Choroid plexus epithelial cell (primary cell): ENCODE data around the gene CLCN5.

Experiments used
- DNase-seq: peaks from one replicate; pipeline ENCODE4 v3.0.0-alpha.2; 2010; ENCODE audit warnings: low read depth
- H3K4me3 ChIP-seq: 2 replicates; pipeline ENCODE4 v1.5.1; 2011; ENCODE audit warnings: low read depth, mild to moderate bottlenecking, control low read depth, low read length, moderate library complexity
- TF ChIP-seq, protein P1 (sequence below): conservative IDR thresholded peaks from 2 replicates; pipeline ENCODE4 v1.5.1; 2011; ENCODE audit warnings: low read depth, mild to moderate bottlenecking, control low read depth, inconsistent platforms, low read length, moderate library complexity

The CLCN5 gene

DNA sequence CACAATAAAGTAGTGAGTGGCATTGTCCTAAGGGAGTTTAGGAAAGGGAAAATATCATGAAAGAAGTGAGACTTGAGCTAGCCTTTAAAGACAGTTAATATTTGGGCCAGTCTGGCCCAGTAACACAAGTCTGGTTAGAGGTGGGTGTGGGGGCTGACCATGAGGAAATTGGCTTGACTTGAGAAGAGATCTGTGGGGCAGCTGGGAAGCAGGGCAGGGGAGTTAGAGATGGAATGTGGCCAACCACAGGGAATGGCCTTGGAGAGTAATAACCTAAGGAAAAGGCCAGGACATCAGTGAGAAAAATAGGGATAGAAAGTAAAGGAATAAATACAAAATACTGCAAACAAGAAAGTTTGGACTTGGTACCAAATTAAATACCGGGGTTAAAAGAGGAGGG, 71.3 kb downstream of the CLCN5 start:
- TF ChIP-seq, protein P1, sequence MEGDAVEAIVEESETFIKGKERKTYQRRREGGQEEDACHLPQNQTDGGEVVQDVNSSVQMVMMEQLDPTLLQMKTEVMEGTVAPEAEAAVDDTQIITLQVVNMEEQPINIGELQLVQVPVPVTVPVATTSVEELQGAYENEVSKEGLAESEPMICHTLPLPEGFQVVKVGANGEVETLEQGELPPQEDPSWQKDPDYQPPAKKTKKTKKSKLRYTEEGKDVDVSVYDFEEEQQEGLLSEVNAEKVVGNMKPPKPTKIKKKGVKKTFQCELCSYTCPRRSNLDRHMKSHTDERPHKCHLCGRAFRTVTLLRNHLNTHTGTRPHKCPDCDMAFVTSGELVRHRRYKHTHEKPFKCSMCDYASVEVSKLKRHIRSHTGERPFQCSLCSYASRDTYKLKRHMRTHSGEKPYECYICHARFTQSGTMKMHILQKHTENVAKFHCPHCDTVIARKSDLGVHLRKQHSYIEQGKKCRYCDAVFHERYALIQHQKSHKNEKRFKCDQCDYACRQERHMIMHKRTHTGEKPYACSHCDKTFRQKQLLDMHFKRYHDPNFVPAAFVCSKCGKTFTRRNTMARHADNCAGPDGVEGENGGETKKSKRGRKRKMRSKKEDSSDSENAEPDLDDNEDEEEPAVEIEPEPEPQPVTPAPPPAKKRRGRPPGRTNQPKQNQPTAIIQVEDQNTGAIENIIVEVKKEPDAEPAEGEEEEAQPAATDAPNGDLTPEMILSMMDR: no peak
- H3K4me3 ChIP-seq: no peak overlapping the region
- DNase-seq: no peak

DNA sequence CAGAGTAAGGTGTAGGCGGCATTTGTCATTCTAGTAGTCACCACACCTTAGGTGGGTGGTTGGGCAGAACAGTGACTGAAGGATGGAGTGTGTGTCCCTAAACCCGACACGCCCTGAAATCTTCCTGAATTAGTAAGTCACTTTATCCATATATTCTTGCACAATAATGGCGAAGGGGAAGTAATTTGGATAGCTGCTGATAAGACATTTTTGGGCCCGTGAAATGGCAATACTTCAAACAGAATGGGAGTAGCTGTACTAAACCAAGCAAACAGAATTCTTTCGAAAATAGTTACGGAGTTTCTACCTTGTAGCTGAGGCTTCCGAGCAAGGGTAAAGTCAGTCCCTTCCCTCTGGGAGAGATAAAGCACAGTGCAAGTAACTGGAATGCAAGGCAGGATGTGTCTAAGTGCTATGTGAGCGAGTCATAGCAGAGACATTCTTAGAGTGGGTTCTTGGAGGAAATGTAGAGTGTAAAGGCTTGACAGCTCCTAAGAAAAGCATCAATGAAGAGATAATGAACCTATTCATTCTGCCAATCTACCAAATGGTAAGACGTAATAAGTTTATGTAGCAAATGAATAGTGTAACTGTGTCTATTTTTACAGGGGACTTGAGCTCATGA, 72.8 kb downstream of the CLCN5 start:
- H3K4me3 ChIP-seq: no peak overlapping the region
- DNase-seq: peak; percentile 64
- TF ChIP-seq, protein P1: no peak

DNA sequence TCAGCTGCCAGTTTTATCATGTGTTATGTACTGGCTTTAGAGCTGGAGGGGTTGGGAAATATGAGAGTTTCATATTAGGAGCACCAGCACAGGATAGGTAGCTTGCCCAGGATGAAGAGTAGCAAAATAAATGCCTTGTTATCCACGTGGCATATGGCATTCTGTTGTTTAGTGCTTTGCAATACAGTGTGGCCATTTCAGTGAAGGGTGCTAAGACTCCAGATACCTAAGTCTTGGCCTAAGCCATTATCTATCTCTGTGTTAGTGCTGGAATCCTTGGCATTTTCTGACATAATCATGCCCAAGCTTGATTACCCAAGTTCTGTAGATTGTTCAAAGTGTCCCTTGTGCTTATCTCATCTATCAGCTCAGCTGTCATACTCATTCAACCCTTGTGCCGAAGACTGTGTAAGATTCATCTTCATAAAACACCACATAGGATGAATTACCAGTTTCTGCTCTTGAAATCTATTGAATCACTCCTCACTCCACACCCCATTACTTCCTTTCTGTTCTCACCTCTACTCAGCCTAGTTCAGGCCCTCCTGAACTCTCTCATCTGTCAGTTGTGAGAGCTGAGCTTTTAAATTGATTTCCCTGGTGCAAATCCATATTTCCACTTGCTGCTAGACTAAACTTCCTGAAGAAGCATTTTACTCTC, 73.5 kb downstream of the CLCN5 start:
- no peak overlapping the region for H3K4me3 ChIP-seq
- TF ChIP-seq, protein P1: no peak
- no peak for DNase-seq

DNA sequence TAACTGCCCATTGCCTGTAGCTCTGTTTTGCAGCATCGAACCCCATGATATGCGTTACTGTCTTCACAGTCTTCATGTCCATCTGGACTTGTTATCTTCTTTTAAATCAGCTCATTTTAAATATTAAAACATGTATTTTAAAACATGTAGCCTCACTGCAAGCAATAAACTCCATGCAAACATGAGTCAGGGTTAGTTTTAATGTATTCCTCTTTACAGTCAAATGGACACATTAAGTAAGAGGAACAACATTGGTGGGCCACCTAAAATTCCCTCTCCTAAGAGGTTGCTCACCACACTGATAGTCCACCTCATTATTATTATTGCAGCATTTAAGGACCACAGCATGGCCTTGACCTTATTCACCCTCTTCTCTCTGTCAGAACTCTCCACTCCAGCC, 74.1 kb downstream of the CLCN5 start:
- TF ChIP-seq, protein P1: no peak
- no peak for DNase-seq
- H3K4me3 ChIP-seq: no peak overlapping the region

DNA sequence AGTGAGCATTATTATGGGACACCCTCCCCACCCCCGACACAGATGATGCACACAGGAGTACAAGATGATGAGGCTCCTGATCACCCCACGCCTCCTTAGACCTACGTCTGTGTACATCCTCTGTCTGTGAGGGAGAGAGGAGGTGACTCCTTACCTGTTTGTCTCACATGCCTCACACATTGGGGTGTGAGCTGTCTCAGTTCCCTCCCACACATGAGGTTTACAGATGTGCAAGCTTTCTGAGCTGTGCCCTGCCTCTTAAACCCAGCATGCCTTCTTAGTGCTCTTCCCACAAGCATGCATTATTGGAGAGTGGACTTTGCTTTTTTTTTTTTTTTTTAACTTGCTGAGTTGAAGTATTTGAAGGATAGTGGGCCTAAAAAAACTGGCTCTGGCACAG, 76.7 kb downstream of the CLCN5 start:
- TF ChIP-seq, protein P1: no peak
- no peak overlapping the region for H3K4me3 ChIP-seq
- DNase-seq: peak; percentile 28

DNA sequence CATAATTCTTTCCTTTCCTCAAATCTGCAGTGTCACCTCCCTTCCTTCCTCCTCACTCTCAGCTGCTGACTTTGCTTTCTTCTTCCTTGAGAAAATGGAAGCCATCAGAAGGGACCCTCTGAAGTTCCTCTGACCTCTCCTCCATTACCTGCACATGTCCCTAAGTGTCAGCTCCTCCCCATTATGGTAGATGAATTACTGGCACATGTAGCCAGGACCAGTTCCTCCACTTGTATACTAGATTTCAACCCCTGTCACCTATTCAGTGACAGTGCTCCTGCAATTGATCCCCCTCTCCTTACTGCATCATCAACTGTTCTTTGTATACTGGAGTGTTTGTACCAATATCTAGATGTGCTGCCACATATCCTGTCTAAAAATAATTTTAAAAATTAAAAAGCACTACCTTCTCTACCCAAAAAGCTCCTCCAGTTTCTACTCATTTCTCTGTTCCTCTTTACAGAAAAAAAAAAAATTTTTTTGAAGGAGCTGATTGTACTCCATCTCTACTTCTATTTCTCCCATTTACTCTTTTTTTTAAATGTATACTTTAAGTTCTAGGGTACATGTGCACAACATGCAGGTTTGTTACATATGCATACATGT, 78.6 kb downstream of the CLCN5 start:
- TF ChIP-seq, protein P1: no peak
- DNase-seq: no peak
- H3K4me3 ChIP-seq: no peak overlapping the region
